Measurements from ENCODE around the gene AKAP13.

- TF ChIP-seq GATA2 (IDR thresholded peaks at IDR 0.05; ENCODE audit: low read depth, low read length), result no peak
- TF ChIP-seq GATA3 (IDR thresholded peaks at IDR 0.05; ENCODE audit: low read depth, low read length), result no peak
Measured at GRCh38 chr15:85592148-85592547, 211.7 kb downstream of the AKAP13 start.
